ENCODE measurements around the gene WDR54.
"Not testable (repeated sequence)": the region's sequence is repeated elsewhere in the genome, so short reads cannot be mapped to it uniquely, and the experiment has no call there.

WDR54 gene

GRCh38 chr2:74430502-74430901 lies 9.0 kb downstream of the WDR54 start:
- DNase-seq, result no peak

DNA sequence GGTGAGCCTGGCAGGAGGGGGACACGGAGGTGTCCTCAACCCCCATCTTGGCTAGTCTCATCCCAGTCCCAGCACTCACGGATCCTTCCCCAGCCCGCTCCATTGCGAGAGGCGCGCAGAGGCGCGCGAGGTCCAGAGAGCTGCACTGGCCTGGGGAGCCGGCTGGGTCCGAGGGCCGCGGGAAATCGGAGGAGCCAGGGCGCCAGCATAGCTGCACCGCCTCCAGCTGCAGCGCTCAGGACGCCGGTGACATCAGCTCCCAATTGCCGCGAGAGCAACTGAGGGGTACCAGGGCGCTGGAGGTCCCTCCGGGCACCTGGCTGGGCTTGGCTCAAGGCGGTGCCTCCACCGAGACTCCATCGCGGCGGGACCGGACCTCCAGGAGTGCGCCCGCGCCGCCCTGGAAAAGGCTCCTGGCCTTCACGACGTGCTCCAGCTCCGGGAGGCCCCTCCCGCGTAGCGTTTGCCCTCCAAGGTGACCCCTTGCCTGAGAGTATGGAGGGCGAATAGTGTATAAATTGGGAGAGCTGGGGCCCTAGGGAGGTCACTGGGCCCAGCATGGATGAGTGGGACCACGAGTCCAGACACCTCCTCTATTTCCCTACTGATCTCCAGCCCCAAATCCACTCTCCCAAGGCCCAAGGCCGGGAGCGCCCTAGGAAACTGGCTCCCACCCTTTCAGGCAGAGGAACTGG lies 14.7 kb downstream of the WDR54 start:
- DNase-seq, result no peak

GRCh38 chr2:74436848-74437695 lies 15.5 kb downstream of the WDR54 start:
- DNase-seq, result no peak

DNA sequence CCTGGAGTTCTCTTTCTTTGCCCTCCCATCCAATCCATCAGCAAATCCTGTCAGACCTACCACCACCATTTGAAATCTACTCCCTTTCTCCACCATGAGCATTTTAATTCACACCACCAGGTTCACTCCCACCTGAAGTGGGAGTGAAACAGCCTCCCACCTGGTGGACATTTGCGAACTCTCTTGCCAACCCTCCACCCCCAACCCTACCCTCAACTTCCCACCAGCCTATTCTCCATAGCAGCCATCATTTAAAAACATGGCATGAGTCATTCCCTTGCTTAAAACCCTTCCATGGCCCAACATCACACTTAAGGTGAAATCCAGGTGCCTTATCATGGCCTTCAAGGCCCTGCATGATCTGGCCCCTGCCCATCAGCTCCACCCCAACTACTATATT lies 16.7 kb downstream of the WDR54 start:
- DNase-seq, result no peak

GRCh38 chr2:74439373-74439772 lies 17.8 kb downstream of the WDR54 start:
- DNase-seq, result no peak

- no peak for DNase-seq
Measured at GRCh38 chr2:74439803-74440377, 18.4 kb downstream of the WDR54 start.

GRCh38 chr2:74440378-74441169 lies 19.0 kb downstream of the WDR54 start:
- no peak for DNase-seq

GRCh38 chr2:74441170-74441689 lies 19.7 kb downstream of the WDR54 start:
- no peak for DNase-seq

GRCh38 chr2:74441690-74442482 lies 20.4 kb downstream of the WDR54 start, which contains the start of gene RTKN:
RTKN (minus strand) TSS chr2:74441937; CDS start chr2:74441816, 121 bp downstream.
- peak; percentile 16 for DNase-seq

DNA sequence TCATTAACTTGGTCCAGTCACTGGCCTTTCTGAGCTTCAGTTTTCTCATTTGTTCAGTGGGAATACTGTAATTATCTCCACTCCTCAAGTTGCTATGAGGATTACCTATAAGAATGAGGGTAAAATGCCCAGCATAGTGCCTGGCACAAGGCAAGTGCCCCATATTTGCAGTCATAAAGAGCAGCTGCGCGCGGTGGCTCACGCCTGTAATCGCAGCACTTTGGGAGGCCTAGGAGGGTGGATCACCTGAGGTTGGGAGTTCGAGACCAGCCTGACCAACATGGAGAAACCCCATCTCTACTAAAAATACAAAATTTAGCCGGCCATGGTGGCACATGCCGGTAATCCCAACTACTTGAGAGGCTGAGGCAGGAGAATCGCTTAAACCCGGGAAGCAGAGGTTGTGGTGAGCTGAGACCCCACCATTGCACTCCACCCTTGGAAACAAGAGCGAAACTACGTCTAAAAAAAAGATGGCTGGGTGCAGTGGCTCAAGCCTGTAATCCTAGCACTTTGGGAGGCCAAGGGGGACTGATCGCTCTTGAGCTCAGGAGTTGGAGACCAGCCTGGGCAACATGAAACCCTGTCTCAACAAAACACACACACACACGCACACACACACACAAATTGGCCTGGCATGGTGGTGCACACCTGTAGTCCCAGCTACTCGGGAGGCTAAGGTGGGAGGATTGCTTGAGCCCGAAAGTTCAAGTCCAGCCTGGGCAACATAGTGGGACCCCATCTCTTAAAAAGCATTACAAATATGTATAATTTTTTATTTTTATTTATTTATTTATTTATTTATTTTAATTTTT lies 21.2 kb downstream of the WDR54 start:
- not testable (repeated sequence) for DNase-seq

- no peak for DNase-seq
Measured at GRCh38 chr2:74444498-74445318, 23.2 kb downstream of the WDR54 start.

DNA sequence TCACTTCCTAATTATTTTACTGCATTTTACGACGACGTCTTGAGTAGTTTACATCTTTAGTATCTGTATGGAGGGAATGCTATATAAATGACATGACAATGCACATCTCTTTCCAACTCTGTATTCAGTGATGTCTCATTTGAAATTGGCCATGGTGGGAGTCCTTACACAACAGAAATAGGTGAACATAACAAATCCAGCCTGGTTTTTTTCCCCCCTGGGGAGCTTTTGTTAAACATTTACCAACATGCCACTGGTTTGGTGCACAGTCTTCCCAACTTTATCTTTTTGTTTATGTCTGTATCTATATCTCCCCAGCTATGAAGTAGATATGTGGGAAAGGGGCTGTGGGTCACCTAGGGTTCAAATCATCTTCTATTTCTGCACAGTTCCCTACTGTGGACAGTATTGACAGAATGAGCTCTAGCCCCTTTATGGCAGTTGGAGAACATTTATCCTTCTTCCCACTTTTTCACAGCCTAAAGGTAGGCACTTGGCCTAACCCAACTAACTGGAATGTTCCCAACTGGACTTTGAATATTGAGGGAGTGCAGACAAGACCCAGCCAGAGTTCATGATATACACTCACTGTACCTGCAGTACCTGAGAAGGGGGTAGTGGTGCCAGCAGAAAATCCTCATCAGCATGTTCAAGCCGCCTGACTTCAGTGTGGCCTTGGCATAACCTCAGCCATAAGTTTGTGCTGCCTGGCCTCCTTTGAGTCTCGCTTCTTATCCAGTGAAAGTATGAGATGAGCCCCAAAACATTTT lies 25.9 kb downstream of the WDR54 start:
- no peak for DNase-seq

GRCh38 chr2:74448771-74449170 lies 27.2 kb downstream of the WDR54 start:
- no peak for DNase-seq

GRCh38 chr2:74450570-74451190 lies 29.1 kb downstream of the WDR54 start:
- no peak for DNase-seq

GRCh38 chr2:74454654-74455511 lies 33.4 kb downstream of the WDR54 start, which contains the start of gene INO80B:
INO80B (plus strand) TSS chr2:74455087; CDS start chr2:74455117, 30 bp downstream.
- DNase-seq, result peak; percentile 92

- DNase-seq, result no peak
Measured at GRCh38 chr2:74457129-74457548, 35.6 kb downstream of the WDR54 start.

GRCh38 chr2:74457549-74458131 lies 36.1 kb downstream of the WDR54 start:
- DNase-seq, result peak; percentile 72
